Tibial nerve (tissue), 4 donors: Measurements from ENCODE around the gene CD93. TPM values are rescaled to one million over a fixed set of nuclear protein-coding genes. Genes with fewer than 3 reads are reported as not detected.
A peak's percentile ranks its signal among the peaks of the same experiment; 100 is the strongest.

Source experiments
- DNase-seq, 2 donors: peaks; one replicate each; pipeline ENCODE4 v3.0.0-alpha.2; 2019; ENCODE audit warnings: low spot score in 2 of 2
- H3K27ac ChIP-seq, 4 donors: fragments of 200-600 bp; sonication (generic) in 3 of 4; one replicate each; pipeline ENCODE4 v1.5.1; 2017 to 2019; ENCODE audit warnings: mild to moderate bottlenecking in 1 of 4
- H3K27me3 ChIP-seq, 2 donors: fragments of 200-600 bp; sonication (generic) in 1 of 2; one replicate each; pipeline versions ENCODE4 v1.5.1 to v1.6.0; 2017 to 2019
- H3K36me3 ChIP-seq, 3 donors: fragments of 200-600 bp; sonication (generic); one replicate each; pipeline ENCODE4 v1.5.1; 2018 to 2019
- H3K4me1 ChIP-seq, 4 donors: fragments of 200-600 bp; sonication (generic) in 3 of 4; one replicate each; pipeline ENCODE4 v1.5.1; 2017 to 2019
- H3K4me3 ChIP-seq, 4 donors: fragments of 200-600 bp; sonication (generic) in 3 of 4; one replicate each; pipeline ENCODE4 v1.5.1; 2017 to 2019; ENCODE audit warnings: mild to moderate bottlenecking in 1 of 4, moderate library complexity in 1 of 4
- H3K9me3 ChIP-seq, 4 donors: fragments of 200-600 bp; sonication (generic) in 3 of 4; one replicate each; pipeline ENCODE4 v1.5.1; 2017 to 2019
- CTCF ChIP-seq, 5 experiments: fragments of 200-600 bp in 3 of 5; fragments of 450-650 bp in 2 of 5; sonication (generic) in 3 of 5; IDR thresholded peaks; one replicate each; pipeline ENCODE4 v1.5.1; 2016 to 2019; ENCODE audit warnings: antibody characterized with exemption in 5 of 5, mild to moderate bottlenecking in 3 of 5, moderate library complexity in 2 of 5
- EP300 ChIP-seq, 2 donors: sonication (generic); formaldehyde crosslinking; IDR thresholded peaks; one replicate each; pipeline ENCODE4 v1.6.1; 2017; ENCODE audit warnings: antibody characterized with exemption in 2 of 2, mild to moderate bottlenecking in 1 of 2
- POLR2A ChIP-seq, 2 donors: fragments of 450-650 bp; IDR thresholded peaks; one replicate each; pipeline ENCODE4 v1.6.1; 2017; ENCODE audit warnings: antibody characterized with exemption in 2 of 2, mild to moderate bottlenecking in 2 of 2, moderate library complexity in 2 of 2
- WGBS, 2 donors: methylation state at CpG; one replicate each; pipeline ENCODE4 v1.1.5; 2018; 5-methylcytosine and 5-hydroxymethylcytosine counted together
- total RNA-seq, 4 donors: library from RNA; depleted of rRNA; stranded (reverse); fragments of >200 nt; gene quantifications; one replicate each; pipeline ENCODE4 v1.1.0, GENCODE V29; 2016

Gene CD93
- total RNA-seq, 4 donors from 2014 or later, result 23.0 to 85.1 (median 65.7) TPM

DNA sequence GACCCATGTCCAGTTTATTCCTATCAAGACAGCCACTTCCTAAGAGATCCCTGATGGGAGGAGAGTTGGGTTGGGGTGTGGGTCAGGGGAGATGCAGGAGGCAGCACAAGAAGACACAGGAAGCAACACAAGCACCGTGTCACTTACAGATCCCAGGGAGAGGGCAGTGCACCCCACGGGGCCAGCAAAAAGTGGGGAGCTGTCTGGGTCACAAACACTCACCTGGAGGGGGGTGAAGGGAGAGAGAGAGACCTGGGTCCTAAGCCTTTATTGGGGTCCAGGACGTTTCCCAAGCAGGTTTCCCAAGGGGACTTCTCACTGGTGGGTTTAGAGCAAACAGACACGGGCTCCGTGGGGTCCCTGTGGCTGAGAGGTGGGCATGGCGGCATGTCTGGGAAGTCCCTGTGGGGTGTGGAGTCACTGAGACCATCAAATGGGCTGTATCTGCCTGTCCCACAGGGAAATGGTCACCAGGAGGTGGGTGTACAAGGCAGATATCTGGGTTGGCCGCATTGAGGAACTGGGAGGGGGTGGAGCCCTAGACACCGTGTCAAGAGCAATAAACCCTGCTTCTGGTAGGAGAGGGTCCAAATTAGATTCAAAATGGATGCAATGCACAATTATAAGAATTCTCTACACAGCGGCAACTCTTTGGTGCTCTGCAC lies 1.6 kb upstream of the CD93 start:
- WGBS, 2 donors, result 82 to 88% methylated on average over 9 of the region's 9 CpGs

DNA sequence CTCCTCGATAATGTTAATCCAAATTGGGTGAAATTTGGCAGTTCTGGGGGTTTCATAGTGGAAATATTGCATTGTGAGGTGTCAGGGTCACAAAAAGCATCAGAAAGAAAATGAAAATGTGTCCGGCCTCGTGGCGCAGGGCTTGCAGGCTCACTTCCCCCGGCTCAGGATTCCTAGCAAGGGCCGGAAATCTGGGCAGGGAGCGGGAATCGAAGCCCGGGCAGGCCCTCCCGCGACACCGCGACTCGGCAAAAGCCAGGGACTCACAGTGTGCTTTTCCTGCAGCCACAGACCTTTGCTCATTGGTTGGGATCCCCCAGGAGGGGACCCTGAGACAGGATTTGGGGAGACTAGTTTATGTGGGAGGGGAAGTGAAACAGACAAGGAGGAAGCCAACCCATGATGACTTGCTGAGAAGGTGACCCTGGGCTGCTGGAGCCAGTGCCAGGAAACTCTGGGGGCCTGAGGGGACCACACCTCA lies 847 bp upstream of the CD93 start:
- 43 to 50% methylated on average over 14 of the region's 14 CpGs for WGBS, 2 donors
- H3K4me3 ChIP-seq, result peak overlapping the region in 1 of 4 donors; percentile 47
- no peak for TF ChIP-seq CTCF (IDR thresholded peaks at IDR 0.05)
- TF ChIP-seq EP300 (IDR thresholded peaks at IDR 0.05), result peak in 1 of 2 donors; percentile 39
- no peaks in the 10 kb centered on the region for H3K36me3 ChIP-seq
- H3K27me3 ChIP-seq, result no peaks in the 10 kb centered on the region
- peaks cover 0 to 43% (median 0%) of the 10 kb centered on the region in 4 donors for H3K4me1 ChIP-seq
- peak overlapping the region; percentile 26 to 87 (median 76) for H3K27ac ChIP-seq
- no peaks in the 10 kb centered on the region for H3K9me3 ChIP-seq
- no peak for DNase-seq

More for the DNA sequence above, 1.6 kb upstream of the CD93 start:
- DNase-seq, result no peak
- H3K27me3 ChIP-seq, result no peaks in the 10 kb centered on the region
- H3K36me3 ChIP-seq, result no peaks in the 10 kb centered on the region
- peak overlapping the region in 3 of 4 donors; percentile 26 to 87 (median 87) for H3K27ac ChIP-seq
- no peaks in the 10 kb centered on the region for H3K9me3 ChIP-seq
- peaks cover 0 to 50% (median 0%) of the 10 kb centered on the region in 4 donors for H3K4me1 ChIP-seq
- TF ChIP-seq POLR2A (IDR thresholded peaks at IDR 0.05), result no peak
- no peak overlapping the region for H3K4me3 ChIP-seq

GRCh38 chr20:23085436-23086055 lies 578 bp downstream of the CD93 start:
- no peaks in the 10 kb centered on the region for H3K9me3 ChIP-seq
- no peaks in the 10 kb centered on the region for H3K36me3 ChIP-seq
- peak overlapping the region; percentile 26 to 87 (median 76) for H3K27ac ChIP-seq

GRCh38 chr20:23084845-23085365 lies 1.2 kb downstream of the CD93 start:
- Histone ChIP-seq H3K4me1 (peaks cover 0 to 22% (median 0%) of the 10 kb centered on the region in 4 donors), H3K27ac (peak overlapping the region in 3 of 4 donors; percentile 66 to 87 (median 87)), H3K4me3 (peak overlapping the region; percentile 14 to 47 (median 20)), H3K27me3 (no peaks in the 10 kb centered on the region), H3K9me3 (no peaks in the 10 kb centered on the region), H3K36me3 (no peaks in the 10 kb centered on the region)
- WGBS, 2 donors, result 65 to 74% methylated on average over 9 to 18 of the region's 24 CpGs
- TF ChIP-seq POLR2A (IDR thresholded peaks at IDR 0.05) (no peak), EP300 (IDR thresholded peaks at IDR 0.05) (no peak), CTCF (IDR thresholded peaks at IDR 0.05) (no peak)
- no peak for DNase-seq

More at GRCh38 chr20:23085436-23086055, 578 bp downstream of the CD93 start:
- Histone ChIP-seq H3K27me3 (no peaks in the 10 kb centered on the region), H3K4me1 (peaks cover 0 to 29% (median 0%) of the 10 kb centered on the region in 4 donors), H3K4me3 (peak overlapping the region; percentile 14 to 47 (median 24))
- no peak for DNase-seq
- 65 to 72% methylated on average over 10 to 22 of the region's 23 CpGs for WGBS, 2 donors
- TF ChIP-seq EP300 (IDR thresholded peaks at IDR 0.05) (no peak), CTCF (IDR thresholded peaks at IDR 0.05) (no peak), POLR2A (IDR thresholded peaks at IDR 0.05) (no peak)

- no peak for DNase-seq
- peak overlapping the region in 3 of 4 donors; percentile 66 to 87 (median 87) for H3K27ac ChIP-seq
Observed at GRCh38 chr20:23084282-23084844, 1.8 kb downstream of the CD93 start.

More at GRCh38 chr20:23084282-23084844, 1.8 kb downstream of the CD93 start:
- Histone ChIP-seq H3K27me3 (no peaks in the 10 kb centered on the region), H3K4me3 (peak overlapping the region; percentile 14 to 47 (median 20)), H3K4me1 (peaks cover 0 to 20% (median 0%) of the 10 kb centered on the region in 4 donors), H3K9me3 (no peaks in the 10 kb centered on the region), H3K36me3 (no peaks in the 10 kb centered on the region)
- no peak for TF ChIP-seq EP300 (IDR thresholded peaks at IDR 0.05)
- no peak for TF ChIP-seq CTCF (IDR thresholded peaks at IDR 0.05)
- no peak for TF ChIP-seq POLR2A (IDR thresholded peaks at IDR 0.05)
- 86 to 89% methylated on average over 13 to 16 of the region's 17 CpGs for WGBS, 2 donors
